HG03442 (cell line): ENCODE results near the gene ANGEL1.

Source experiments
- ATAC-seq: cut with Tn5 transposase; IDR thresholded peaks from one replicate; pipeline ENCODE4 v1.9.1; 2021; ENCODE audit warnings: mild to moderate bottlenecking, moderate library complexity; ENCODE audit not compliant: unreplicated experiment

The ANGEL1 gene, protein sequence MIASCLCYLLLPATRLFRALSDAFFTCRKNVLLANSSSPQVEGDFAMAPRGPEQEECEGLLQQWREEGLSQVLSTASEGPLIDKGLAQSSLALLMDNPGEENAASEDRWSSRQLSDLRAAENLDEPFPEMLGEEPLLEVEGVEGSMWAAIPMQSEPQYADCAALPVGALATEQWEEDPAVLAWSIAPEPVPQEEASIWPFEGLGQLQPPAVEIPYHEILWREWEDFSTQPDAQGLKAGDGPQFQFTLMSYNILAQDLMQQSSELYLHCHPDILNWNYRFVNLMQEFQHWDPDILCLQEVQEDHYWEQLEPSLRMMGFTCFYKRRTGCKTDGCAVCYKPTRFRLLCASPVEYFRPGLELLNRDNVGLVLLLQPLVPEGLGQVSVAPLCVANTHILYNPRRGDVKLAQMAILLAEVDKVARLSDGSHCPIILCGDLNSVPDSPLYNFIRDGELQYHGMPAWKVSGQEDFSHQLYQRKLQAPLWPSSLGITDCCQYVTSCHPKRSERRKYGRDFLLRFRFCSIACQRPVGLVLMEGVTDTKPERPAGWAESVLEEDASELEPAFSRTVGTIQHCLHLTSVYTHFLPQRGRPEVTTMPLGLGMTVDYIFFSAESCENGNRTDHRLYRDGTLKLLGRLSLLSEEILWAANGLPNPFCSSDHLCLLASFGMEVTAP

DNA sequence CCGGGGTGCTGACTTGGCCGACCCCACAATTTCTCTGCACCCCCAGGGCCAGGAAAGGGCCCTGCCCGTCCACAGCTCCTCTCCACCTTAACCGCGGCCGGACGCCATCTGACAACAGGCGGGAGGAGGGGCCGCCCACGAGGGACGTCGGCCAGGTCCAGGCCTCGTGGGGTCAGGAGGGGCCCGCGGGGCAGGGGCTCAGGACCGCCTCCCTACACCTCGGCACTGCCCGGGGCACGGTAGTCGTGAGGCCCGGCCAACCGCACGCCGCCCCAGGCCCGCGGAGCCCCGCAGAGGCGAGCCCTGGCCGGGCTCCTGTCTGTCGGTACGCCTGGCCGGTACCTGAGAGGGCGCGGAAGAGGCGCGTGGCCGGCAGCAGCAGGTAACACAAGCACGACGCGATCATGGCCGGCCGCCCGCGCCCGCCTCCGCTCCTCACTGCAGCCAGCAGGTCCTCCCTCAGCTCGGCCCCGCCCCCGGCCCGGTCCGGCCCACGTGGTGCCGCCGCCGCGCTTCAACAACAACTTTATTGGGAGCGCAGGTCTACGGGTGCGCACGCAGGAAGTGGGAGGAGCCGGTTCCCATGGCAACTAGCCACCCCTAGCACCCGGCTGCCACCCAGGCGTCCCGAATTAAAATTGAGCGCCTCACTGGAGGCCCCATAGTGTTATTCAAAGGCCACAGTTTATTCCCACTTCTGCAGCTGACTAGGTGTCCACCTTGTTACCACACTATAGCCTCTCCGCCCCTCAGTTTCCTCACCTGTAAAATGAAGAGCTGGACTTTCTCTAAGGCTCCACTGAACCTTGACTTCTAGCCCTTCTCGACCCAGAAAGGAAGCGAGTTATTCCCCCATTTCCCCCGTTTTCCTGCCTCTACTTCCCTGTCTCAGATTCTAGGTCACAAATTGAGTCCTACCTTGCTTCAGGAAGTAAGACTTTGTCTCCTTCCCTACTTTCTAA lies at the start of gene ANGEL1:
Gene ANGEL1 (minus strand): TSS at position 461 of the 962 bp plus-strand sequence. CDS start 55 bp downstream, at position 406.
- ATAC-seq, result peak; percentile 76

DNA sequence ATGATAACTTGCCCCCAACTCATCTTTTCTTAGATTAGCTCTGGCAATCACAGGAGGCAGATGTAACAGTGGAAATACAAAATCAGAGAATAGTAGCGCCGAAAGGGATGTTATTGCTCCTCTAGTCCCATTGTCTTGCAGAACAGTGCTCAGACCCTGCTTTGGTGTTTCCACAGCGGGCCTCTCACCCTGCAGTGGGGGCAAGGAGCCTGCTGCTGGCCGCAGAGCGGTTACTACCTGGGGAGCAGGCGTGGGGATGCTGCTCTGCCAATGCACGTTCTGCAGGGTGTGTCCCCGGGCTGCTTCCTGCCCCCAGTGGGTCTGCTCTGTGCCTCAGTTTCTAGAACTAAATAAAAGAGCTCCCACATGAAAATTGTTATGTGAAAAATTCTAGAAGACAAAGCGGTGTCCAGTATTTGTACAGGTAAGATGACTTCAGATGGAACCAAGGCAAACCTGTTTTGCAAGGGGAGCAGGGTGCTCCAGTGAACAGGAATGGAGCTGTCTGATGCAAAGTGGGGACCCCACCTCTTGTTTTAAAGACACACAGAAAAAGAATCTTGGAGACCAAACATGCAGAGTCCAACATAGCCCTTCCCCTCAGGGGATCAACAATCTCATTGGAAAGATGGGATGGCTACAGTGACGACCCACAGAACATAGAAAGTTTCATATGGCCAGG lies 49.0 kb upstream of the ANGEL1 start:
- ATAC-seq, result no peak

DNA sequence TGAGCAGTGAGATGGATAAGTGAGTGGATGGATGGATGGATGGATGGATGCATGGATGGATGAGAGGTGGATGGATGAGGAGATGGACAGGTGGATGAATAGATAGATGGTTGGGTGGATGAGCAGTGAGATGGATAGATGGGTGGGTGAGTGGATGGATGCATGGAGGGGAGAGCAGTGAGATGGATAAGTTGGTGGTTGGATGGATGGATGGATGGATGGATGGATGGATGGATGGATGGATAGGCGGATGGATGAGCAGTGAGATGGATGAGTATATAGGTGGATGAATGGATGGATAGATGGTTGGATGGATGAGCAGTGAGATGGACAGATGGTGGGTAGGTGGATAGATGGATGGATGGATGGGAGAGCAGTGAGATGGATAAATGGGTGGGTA lies 44.1 kb upstream of the ANGEL1 start:
- ATAC-seq, result no peak

DNA sequence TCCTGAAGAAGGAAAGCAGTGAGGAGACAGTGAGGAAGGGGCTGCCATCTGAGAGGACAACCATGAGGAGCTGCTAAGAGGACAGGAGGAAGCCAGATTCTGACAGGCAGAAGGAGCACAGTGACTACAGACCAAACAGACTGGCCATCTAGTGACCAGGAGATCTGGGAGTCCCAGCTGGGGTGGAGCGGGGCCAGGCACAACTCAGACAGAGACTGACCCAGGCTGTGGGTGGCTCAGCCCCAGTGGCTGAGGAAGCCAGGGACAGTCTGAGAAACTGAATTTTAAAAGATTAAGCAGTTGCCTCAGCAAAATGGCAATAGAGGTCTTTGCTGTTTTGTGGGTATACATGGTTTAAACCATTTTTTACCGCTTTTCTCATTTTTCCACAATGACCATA lies 42.4 kb upstream of the ANGEL1 start:
- ATAC-seq, result no peak

DNA sequence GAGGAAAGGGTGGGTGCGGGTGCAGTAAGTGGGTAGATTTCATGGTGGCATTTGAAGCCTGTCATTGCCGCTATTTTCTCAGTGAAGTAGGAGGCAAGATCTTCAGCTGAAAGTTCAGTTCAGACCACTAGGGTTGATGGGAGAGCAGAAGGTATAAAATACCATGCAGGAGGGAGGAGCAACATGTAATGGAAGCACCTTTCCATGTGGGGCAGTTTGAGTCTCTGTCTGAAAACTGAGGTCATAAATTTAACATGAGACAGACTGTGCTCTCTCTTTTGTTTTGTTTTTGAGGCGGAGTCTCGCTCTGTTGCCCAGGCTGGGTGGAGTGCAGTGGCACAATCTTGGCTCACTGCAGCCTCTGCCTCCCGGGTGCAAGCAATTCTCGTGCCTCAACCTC lies 36.2 kb upstream of the ANGEL1 start:
- no peak for ATAC-seq

DNA sequence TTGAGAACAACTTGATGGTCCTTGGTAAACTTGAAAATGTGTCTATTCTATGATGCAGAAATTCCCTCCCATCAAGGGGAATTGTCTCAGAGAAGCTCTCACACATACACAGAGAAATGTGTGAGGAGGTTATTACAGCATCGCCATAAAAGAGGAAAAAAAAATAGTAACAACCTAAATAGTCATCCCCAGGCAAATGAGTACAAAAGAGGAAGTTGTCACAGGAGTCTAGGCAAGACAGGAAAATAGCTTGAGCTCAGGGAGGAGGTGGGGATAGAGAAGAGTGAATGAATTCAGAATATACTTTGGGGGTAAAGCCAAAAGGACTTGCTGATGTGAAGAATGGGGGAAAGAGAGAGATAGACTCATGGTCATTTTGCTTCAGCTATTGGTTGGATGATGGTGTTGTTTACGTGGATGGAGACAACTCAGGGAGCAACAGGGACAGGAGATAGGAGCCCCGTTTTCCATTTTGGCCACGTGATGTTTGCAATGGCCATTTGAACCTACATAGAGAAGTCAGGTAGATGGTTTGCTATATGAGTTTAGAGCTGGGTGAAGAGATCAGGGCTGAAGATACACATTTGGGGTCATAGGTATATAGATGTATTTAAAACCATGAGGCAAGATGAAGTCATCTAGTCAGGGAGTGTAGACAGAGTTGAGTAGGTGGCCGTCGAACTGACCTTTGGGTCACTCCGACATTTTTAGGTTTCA lies 33.8 kb upstream of the ANGEL1 start:
- ATAC-seq, result no peak

DNA sequence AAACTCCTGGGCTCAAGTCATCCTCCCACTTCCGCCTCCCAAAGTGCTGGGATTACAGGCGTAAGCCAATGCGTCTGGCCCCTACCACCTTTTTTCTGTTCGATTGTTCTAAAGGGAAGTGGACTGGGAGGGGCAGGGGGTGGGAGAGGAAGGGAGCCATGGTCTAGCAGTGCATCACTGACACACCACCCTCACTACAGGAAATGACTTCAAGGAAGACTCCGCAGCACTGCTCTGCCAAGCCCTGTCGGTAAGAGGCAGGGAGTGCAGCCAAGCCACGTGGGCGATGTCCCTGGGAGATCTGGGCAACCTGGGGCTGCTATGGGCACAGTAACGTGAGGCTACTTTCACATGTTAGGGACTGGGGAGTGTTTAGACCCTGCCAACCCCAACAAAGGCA lies 31.5 kb upstream of the ANGEL1 start:
- ATAC-seq, result no peak

DNA sequence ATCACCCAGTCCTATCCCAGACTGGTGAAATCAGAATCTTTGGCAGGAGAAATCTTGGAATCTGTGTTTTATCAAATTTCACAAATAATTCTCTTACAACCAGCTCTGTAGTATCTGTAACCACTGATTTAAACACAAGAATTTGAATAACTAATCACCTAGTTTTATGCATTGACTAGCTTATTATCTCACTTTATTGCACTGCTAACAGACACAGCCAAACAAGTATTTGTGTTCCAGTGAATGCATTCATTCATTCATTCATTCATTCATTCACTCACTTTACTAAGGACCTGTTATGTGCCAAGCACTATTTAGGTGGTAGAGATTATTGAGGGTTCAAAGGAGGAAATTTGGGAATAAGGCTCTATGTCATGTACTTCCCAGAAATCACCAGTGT lies 29.7 kb upstream of the ANGEL1 start:
- ATAC-seq, result no peak

DNA sequence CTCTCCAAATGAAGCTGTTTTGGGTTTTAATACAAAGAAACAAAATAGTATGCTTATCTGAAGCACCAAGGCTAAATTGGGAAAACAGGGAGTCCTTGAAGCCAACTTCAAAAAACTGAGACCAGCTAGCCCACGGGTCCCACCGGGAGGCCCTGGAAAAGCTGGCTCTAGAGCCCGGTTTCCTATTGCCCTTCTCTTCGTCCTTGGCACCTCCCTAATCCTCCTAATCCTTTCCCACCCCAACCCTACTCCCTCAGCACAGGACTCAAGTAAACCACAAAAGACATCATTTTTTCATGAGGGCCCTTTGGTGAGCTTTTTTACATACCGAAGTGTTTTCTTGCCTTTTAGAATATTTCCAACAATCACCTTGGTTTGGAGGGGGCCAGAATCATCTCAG lies 24.8 kb upstream of the ANGEL1 start:
- ATAC-seq, result no peak

DNA sequence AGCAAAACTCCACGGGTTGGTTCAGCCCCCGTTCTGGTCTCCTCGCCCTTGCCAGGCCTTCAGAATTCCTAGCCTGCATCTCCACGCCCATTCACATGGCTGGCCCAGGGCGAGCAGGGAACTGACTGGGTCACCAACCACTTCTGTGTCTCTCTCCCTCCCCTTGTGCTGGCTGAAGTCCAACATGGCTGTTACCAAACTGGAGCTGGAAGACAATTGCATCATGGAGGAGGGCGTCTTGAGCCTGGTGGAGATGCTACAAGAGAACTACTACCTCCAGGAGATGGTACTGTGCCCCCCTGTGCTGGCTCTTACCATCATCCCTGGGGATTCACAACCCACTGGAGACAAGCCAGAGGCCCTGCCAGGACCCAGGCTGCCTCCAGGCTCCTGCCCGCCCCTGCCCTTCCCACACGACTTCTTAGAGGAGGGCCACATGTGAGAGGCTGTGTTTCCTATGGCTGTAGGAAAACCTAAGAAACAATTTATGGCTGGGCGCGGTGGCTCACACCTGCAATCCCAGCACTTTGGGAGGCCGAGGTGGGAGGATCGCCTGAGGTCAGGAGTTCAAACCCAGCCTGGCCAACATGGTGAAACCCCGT lies 23.4 kb upstream of the ANGEL1 start:
- no peak for ATAC-seq

DNA sequence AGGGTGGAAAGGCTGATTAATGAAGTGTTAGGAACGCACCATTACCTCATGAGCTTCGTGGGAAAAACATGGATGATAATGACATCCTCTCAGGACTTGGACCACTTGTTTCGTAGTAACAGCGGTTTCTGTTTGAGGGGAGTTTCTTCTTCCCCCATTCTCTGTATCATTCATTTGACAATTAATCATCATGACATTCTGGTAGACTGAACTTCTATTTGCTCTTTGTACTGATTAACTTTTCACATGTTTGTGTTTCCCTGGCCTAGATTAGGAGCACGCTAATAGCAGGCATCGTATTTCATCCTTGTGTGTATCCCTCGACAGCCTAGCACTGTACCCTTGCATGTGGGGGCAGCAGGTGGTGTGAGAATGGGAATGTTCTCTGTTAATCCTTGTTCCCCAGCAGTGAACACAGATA lies 21.6 kb upstream of the ANGEL1 start:
- no peak for ATAC-seq

DNA sequence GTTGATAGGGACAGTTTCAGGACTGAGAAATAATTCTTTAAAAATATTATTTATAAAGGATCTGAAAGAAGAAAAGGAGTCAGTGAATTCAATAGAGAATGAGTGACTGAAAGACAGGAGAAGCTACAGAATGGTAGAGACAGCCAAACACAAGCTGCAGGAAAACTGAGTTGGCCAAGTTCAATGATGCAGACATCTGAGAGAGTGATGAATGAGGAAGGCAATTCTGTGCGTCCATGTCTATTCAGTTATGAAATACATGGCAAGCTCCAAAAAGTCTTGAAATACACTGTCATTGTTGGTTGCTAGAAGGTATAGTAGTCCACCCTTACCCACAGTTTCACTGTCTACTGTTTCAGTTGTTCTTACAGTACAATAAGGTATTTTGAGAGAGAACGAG lies 20.3 kb upstream of the ANGEL1 start:
- ATAC-seq, result no peak

DNA sequence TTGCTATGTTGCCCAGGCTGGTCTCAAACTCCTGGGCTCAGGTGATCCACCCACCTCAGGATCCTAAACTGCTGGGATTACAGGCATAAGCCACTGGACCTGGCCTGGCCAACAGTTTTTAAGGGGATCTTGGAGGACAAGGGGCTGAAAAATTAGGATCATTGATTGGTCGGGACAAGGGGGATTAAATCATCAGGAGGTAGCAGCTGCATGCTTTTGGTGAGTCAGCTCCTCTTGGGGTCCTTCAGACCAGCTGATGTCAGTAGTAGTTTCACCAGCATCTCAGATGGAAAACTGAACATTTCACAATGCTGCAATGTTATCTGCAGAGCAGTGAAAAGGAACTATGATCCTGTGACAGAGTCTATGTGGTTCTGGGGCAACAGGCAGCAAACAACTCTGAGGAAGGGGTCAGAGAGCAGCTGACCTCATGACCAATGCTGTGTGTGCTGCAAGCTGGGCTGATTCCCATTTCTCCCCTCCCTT lies 19.9 kb upstream of the ANGEL1 start:
- no peak for ATAC-seq

DNA sequence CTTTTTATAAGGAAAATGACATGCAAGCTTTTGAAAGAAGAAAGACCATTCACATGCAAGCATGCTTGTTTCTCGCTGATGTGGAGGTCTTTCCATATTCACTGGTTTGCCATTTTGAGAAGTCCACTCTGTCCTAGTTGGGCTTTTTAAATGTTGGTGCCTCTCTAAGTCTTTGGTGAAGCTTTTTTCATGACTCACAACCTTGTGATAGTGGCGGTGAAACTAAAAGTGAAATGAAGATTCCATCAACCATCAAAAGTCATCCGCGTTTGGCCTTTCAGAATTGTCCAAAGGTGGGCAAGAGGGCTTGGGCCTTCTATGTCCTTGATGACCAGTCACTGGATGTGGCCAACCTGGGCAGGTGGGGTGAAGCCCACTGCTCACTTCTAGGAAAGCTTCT lies 17.9 kb upstream of the ANGEL1 start:
- no peak for ATAC-seq

DNA sequence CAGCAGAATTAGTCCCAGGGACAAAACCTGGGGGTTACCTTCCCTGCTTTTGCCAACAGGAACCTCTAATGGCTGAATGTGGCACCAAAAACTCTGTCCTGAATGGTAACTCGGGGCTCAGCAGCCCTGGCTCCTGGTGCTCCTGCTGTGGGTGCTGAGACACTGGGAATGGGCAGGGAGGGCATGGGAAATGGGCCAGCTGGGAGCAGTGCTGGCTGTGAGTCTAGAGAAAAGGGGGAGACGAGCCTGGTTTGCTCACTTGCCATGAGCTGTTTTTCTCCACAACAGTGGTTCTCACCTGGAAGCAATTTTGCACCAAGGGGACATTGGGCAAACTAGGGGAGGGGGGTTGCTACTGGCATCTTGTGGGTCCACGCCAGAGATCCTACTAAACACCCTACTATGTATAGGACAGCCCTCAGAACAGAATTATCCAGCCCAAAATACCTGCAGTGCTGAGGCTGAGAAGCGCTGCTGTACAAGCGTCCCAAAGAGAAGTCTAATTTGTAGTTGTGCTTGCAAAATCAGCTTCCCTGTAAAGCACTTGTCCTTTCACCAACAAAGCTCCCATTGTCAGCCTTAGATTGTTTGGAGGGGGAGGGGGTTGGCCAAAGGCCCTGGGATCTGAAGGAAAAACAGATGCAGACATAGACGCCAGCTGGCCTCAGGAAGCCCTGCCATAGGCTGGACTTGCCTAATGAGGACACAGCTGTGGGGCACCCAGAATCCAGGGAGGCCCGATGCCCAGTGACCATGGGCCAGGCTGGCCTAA lies 17.2 kb upstream of the ANGEL1 start:
- no peak for ATAC-seq

DNA sequence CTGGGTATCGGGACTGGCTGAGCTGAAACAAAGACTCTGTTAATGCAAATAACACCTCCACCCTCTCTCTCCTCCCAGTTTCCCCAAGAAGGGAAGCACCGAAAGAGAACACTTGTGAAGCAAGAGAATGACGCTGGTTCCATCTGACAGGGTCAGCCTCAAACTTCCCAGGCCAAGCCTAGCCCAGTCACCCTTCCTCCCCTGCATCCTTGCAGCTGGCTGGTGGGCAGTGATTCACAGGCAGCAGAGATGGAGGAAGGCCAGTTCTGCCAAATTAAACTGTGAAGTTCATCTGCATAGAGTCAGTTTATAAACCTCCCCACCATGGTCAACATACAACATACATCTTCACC lies 16.3 kb upstream of the ANGEL1 start:
- no peak for ATAC-seq

DNA sequence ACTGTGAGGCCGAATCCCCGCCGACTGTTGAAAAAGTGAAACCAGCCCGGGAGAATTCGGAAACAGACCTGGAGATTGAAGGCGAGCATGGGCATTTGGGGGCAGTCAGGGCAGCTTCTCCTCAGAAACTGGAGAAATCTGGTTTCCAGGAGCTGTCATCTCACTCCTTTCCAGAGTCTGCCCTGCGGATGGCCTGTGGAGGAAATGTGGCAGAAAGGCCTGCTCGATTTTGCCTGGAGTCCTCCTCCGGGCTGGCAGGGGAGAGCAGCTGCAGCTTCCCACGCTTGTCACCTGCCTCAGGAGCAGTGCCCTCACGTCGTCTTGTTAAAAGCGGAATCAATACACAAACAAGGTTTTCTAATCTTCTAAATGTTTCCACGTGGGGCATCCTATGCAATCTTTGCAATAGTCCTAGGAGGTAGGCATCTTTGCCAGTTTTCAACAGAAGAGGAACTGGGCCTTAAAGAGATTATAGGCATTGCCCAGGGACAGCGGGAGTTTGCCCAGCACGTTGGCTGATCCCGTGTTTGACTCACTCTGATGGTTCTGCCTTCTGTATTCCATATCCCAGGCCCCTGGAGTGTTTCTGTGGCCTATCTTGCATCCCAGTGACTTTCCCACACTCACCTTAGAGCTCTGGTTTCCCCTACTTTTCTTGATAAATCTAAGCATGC lies 15.8 kb upstream of the ANGEL1 start:
- no peak for ATAC-seq

DNA sequence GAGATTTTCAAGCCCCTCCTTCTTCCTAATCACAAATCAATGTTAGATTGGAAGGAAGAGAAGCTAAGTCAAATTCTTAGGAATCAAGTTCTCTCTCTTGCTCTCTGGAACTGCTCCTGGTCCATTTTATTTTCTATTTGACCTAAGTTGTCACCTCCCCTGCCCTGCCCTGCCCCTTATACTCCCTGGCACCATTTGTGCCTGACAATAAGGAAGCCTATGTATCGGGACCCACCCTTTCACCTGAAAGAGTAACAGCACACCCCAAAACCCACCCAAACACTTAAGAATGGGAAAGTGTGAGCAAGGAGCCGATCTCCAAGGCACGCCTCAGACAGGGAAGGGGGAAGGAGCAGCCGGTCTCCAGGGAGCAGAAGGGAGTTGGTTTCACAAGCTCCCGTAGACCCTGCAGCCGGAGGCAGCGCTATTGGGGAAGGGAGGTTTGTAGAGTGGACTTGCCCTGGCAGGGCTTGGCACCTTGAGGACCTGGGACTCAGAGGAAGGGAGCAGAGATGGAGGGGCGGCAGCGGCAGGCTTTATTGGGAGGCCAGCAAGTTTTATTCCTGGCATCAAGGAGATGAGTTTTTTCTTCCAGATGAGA lies 15.1 kb upstream of the ANGEL1 start:
- ATAC-seq, result no peak
